GM19463 (cell line): ENCODE measurements around the gene TMEM225B.
"Not testable (repeated sequence)": the region's sequence is repeated elsewhere in the genome, so short reads cannot be mapped to it uniquely, and the experiment has no call there.

Experiments used
- ATAC-seq: cut with Tn5 transposase; IDR thresholded peaks from one replicate; pipeline ENCODE4 v1.9.1; 2021; ENCODE audit warnings: mild to moderate bottlenecking, moderate library complexity; ENCODE audit not compliant: unreplicated experiment

TMEM225B gene

GRCh38 chr7:99579281-99579955 is 18.6 kb upstream of the TMEM225B start:
- ATAC-seq, result no peak

- ATAC-seq, result no peak
Measured at GRCh38 chr7:99579956-99580777, 17.9 kb upstream of the TMEM225B start.

- not testable (repeated sequence) for ATAC-seq
Measured at GRCh38 chr7:99580778-99581332, 17.2 kb upstream of the TMEM225B start.

GRCh38 chr7:99588868-99589267 is 9.2 kb upstream of the TMEM225B start:
- ATAC-seq, result no peak

- no peak for ATAC-seq
Measured at GRCh38 chr7:99594948-99595745, 2.9 kb upstream of the TMEM225B start.

GRCh38 chr7:99596408-99596955 is 1.6 kb upstream of the TMEM225B start:
- no peak for ATAC-seq

- no peak for ATAC-seq
Measured at GRCh38 chr7:99599836-99600235, 1.8 kb downstream of the TMEM225B start.

- ATAC-seq, result no peak
Measured at GRCh38 chr7:99601656-99602310, 3.7 kb downstream of the TMEM225B start.

- ATAC-seq, result no peak
Measured at GRCh38 chr7:99605527-99605926, 7.5 kb downstream of the TMEM225B start.

GRCh38 chr7:99606531-99606930 is 8.5 kb downstream of the TMEM225B start:
- no peak for ATAC-seq

GRCh38 chr7:99607548-99607947 is 9.5 kb downstream of the TMEM225B start:
- no peak for ATAC-seq

- ATAC-seq, result no peak
Measured at GRCh38 chr7:99614495-99614894, 16.4 kb downstream of the TMEM225B start.

- ATAC-seq, result no peak
Measured at GRCh38 chr7:99615989-99616358, 17.9 kb downstream of the TMEM225B start.

- peak; percentile 95 for ATAC-seq
Measured at GRCh38 chr7:99616359-99617191, 18.5 kb downstream of the TMEM225B start, which contains the start of gene ZSCAN25. TSS of gene ZSCAN25 (plus strand) at chr7:99616946. CDS start at chr7:99619607, 2,661 bp downstream.

GRCh38 chr7:99617192-99617781 is 19.2 kb downstream of the TMEM225B start:
- ATAC-seq, result peak; percentile 26

GRCh38 chr7:99618726-99619125 is 20.7 kb downstream of the TMEM225B start:
- ATAC-seq, result no peak

GRCh38 chr7:99619571-99620130 is 21.6 kb downstream of the TMEM225B start:
- no peak for ATAC-seq

GRCh38 chr7:99621271-99621670 is 23.2 kb downstream of the TMEM225B start:
- ATAC-seq, result no peak

- no peak for ATAC-seq
Measured at GRCh38 chr7:99622596-99622995, 24.5 kb downstream of the TMEM225B start.
